ENCODE results near the gene TNS3.

TNS3 gene

DNA sequence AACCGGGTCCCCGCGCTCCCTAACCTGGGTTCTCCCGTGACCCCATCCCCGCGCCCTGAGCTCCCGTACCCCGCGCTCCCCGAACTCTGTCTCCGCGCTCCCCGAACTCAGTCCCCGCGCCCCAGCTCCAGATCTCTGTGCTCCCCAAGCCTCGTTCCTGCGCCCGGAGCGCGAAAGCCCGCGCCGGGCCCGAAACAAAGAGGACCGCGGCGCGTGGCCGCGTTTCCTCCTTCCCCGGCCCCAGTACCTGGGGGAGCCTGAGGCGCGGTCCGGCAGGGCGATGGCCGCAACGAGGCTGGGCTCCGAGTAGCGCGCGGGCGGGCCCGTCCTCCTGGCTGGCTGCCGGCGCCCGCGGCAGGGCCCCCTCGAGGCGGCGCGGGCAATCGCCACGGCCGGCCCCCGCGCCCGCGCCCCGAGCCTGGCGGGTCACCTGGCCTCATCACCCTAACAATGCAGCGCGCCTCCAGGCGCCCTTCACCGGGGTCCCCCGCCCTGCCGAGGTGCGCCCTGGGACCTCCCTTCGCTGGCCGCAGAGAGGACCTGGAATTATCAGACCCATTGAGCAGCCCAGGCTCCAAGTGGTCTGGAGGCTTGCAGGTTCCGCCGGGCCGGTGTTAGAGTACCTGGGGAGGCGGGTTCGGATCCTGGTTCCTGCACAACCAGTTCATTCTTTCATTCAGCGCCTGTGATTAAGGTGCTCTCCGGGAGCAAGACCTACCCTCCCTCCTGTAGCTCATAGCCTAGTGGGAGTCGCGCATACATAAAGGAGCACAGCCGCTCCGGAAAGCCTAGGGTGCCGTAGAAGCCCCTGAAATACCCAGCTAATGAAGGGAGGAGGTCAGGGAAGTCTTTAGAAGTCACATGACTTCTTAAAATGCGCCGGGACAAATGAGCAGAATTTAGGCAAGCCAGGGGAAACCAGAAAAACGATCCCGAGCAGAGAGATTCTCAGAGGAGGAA, at the start of gene TNS3:
TSS of gene TNS3 (minus strand) at position 308 of the 960 bp plus-strand sequence. CDS start 142,475 bp downstream, outside the sequence.
- FAIRE-seq: no peak
- TF ChIP-seq, protein P1, sequence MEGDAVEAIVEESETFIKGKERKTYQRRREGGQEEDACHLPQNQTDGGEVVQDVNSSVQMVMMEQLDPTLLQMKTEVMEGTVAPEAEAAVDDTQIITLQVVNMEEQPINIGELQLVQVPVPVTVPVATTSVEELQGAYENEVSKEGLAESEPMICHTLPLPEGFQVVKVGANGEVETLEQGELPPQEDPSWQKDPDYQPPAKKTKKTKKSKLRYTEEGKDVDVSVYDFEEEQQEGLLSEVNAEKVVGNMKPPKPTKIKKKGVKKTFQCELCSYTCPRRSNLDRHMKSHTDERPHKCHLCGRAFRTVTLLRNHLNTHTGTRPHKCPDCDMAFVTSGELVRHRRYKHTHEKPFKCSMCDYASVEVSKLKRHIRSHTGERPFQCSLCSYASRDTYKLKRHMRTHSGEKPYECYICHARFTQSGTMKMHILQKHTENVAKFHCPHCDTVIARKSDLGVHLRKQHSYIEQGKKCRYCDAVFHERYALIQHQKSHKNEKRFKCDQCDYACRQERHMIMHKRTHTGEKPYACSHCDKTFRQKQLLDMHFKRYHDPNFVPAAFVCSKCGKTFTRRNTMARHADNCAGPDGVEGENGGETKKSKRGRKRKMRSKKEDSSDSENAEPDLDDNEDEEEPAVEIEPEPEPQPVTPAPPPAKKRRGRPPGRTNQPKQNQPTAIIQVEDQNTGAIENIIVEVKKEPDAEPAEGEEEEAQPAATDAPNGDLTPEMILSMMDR (IDR thresholded peaks at IDR 0.05; ENCODE audit: insufficient read depth, missing control alignments): no peak
- no peak for DNase-seq (ENCODE audit: insufficient read length, low spot score)

- FAIRE-seq: no peak
These were observed 49.8 kb upstream of the TNS3 start for GRCh38 chr7:47631711-47632110.

GRCh38 chr7:47627580-47628283, 45.8 kb upstream of the TNS3 start:
- FAIRE-seq: no peak
- TF ChIP-seq, protein P1 (IDR thresholded peaks at IDR 0.05; ENCODE audit: insufficient read depth, missing control alignments): no peak
- DNase-seq (ENCODE audit: insufficient read length, low spot score): no peak

More at GRCh38 chr7:47631711-47632110, 49.8 kb upstream of the TNS3 start:
- TF ChIP-seq, protein P1 (IDR thresholded peaks at IDR 0.05; ENCODE audit: insufficient read depth, missing control alignments): no peak
- no peak for DNase-seq (ENCODE audit: insufficient read length, low spot score)

- FAIRE-seq: no peak
- TF ChIP-seq, protein P1 (IDR thresholded peaks at IDR 0.05; ENCODE audit: insufficient read depth, missing control alignments): no peak
- no peak for DNase-seq (ENCODE audit: insufficient read length, low spot score)
These were observed 44.2 kb upstream of the TNS3 start for GRCh38 chr7:47625861-47626715.

- DNase-seq (ENCODE audit: insufficient read length, low spot score): no peak
- TF ChIP-seq, protein P1 (IDR thresholded peaks at IDR 0.05; ENCODE audit: insufficient read depth, missing control alignments): no peak
- FAIRE-seq: no peak
These were observed 42.8 kb upstream of the TNS3 start for GRCh38 chr7:47624689-47625088.

- no peak for FAIRE-seq
- DNase-seq (ENCODE audit: insufficient read length, low spot score): no peak
- TF ChIP-seq, protein P1 (IDR thresholded peaks at IDR 0.05; ENCODE audit: insufficient read depth, missing control alignments): no peak
These were observed 41.2 kb upstream of the TNS3 start for GRCh38 chr7:47622946-47623640.

Measured in D721Med (cell line).